Liver (tissue), 3 donors: Measurements from ENCODE around the gene RELA.

Source experiments
- EGR1 ChIP-seq, 2 donors: IDR thresholded peaks; 2 replicates each; pipeline ENCODE4 v1.6.1; 2016 to 2018; ENCODE audit warnings: antibody characterized with exemption in 2 of 2, low read depth in 2 of 2
- GABPA ChIP-seq, 2 donors: IDR thresholded peaks in 1 of 2; conservative IDR thresholded peaks in 1 of 2; 2 replicates each; pipeline ENCODE4 v1.6.1; 2016; ENCODE audit warnings: antibody characterized with exemption in 2 of 2, mild to moderate bottlenecking in 1 of 2, moderate library complexity in 1 of 2
- NR2F2 ChIP-seq: IDR thresholded peaks from 2 replicates; pipeline ENCODE4 v1.6.1; 2016; ENCODE audit warnings: antibody characterized with exemption
- RAD21 ChIP-seq, 2 donors: IDR thresholded peaks; 2 replicates each; pipeline ENCODE4 v1.6.1; 2016; ENCODE audit warnings: antibody characterized with exemption in 2 of 2, mild to moderate bottlenecking in 2 of 2
- TAF1 ChIP-seq: conservative IDR thresholded peaks from 2 replicates; pipeline ENCODE4 v1.6.1; 2016; ENCODE audit warnings: antibody characterized with exemption, mild to moderate bottlenecking
- TF ChIP-seq, protein P1 (sequence below): fragments of 150-350 bp; IDR thresholded peaks from 2 replicates; pipeline ENCODE4 v1.5.1; 2017; ENCODE audit warnings: improper control_type of control experiment, low read depth, low read length; ENCODE audit not compliant: missing input control
- TF ChIP-seq, protein P2 (sequence below): IDR thresholded peaks from 2 replicates; pipeline ENCODE4 v1.6.1; 2016; ENCODE audit warnings: antibody characterized with exemption
- donor health status: healthy.
- donor health status: healthy.

GRCh38 chr11:65708451-65708850, 45.7 kb upstream of the RELA start:
- TF ChIP-seq, protein P1, sequence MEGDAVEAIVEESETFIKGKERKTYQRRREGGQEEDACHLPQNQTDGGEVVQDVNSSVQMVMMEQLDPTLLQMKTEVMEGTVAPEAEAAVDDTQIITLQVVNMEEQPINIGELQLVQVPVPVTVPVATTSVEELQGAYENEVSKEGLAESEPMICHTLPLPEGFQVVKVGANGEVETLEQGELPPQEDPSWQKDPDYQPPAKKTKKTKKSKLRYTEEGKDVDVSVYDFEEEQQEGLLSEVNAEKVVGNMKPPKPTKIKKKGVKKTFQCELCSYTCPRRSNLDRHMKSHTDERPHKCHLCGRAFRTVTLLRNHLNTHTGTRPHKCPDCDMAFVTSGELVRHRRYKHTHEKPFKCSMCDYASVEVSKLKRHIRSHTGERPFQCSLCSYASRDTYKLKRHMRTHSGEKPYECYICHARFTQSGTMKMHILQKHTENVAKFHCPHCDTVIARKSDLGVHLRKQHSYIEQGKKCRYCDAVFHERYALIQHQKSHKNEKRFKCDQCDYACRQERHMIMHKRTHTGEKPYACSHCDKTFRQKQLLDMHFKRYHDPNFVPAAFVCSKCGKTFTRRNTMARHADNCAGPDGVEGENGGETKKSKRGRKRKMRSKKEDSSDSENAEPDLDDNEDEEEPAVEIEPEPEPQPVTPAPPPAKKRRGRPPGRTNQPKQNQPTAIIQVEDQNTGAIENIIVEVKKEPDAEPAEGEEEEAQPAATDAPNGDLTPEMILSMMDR, result no peak
- TF ChIP-seq NR2F2 (no peak), TAF1 (no peak), GABPA (IDR thresholded peaks at IDR 0.05 in 1 of 2, conservative IDR thresholded peaks at IDR 0.05 in 1 of 2) (no peak), RAD21 (IDR thresholded peaks at IDR 0.05) (no peak), EGR1 (IDR thresholded peaks at IDR 0.05; ENCODE audit: low read depth in 2 of 2) (no peak)
- TF ChIP-seq, protein P2, sequence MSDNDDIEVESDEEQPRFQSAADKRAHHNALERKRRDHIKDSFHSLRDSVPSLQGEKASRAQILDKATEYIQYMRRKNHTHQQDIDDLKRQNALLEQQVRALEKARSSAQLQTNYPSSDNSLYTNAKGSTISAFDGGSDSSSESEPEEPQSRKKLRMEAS, result no peak
